Panc1 (cell line): Measurements from ENCODE around the gene SCO2.

ENCODE experiments used
- CTCF ChIP-seq: fragments of 450-650 bp; IDR thresholded peaks from 2 replicates; pipeline ENCODE4 v1.5.1; 2017; ENCODE audit warnings: mild to moderate bottlenecking
- POLR2AphosphoS5 ChIP-seq: IDR thresholded peaks from 2 replicates; pipeline ENCODE4 v1.6.1; 2012; ENCODE audit warnings: mild to moderate bottlenecking, low read depth, low read length, moderate library complexity
- SIN3A ChIP-seq: IDR thresholded peaks from 2 replicates; pipeline ENCODE4 v1.6.1; 2012; ENCODE audit warnings: low read depth, mild to moderate bottlenecking, low read length, moderate library complexity, borderline replicate concordance; ENCODE audit not compliant: insufficient read depth
- TCF7L2 ChIP-seq: IDR thresholded peaks from 2 replicates; pipeline ENCODE4 v1.6.1; 2011; ENCODE audit warnings: mild to moderate bottlenecking, low read depth, low read length, inconsistent platforms

DNA sequence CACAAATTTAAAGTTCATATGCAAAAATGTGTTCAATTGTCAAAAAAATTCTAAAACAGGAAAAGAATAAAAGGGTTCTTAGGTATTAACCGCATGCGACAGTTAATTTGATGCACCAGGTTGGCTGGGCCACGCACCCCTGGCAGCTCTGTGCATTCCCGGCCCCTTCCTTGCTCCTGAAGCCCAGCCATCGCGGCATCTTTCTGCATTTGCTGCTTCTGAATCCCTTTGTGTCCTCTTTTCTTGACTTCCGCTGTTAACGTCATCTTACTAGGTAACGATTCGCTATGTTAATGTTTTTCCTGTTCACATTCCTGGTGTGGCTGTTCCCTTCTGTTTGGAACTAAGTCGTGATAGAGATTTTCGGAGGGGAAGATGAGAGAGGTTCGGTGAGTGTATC, 12.4 kb upstream of the SCO2 start:
- TF ChIP-seq CTCF (no peak), TCF7L2 (no peak), POLR2AphosphoS5 (no peak), SIN3A (no peak)
